Spleen (tissue), 11 donors: Measurements from ENCODE around the gene TBC1D22B. TPM values are rescaled to one million over a fixed set of nuclear protein-coding genes. Genes with fewer than 3 reads are reported as not detected.

Experiments used
- DNase-seq: peaks from one replicate; pipeline ENCODE4 v3.0.0-alpha.2; 2020
- H3K27ac ChIP-seq, 8 donors: fragments of 200-600 bp; sonication (generic) in 7 of 8; 1 replicate in 4 of 8; 2 replicates in 4 of 8; pipeline versions ENCODE4 v1.5.0 to v1.8.0; 2016 to 2021; ENCODE audit warnings: inconsistent platforms in 4 of 8, mild to moderate bottlenecking in 4 of 8, moderate library complexity in 1 of 8
- H3K27me3 ChIP-seq, 7 donors: fragments of 200-600 bp; sonication (generic) in 6 of 7; replicated peaks in 1 of 7; 1 replicate in 4 of 7; 2 replicates in 3 of 7; pipeline versions ENCODE4 v1.5.0 to v1.8.0; 2016 to 2021; ENCODE audit warnings: inconsistent platforms in 3 of 7, mild to moderate bottlenecking in 1 of 7
- H3K36me3 ChIP-seq, 6 donors: fragments of 200-600 bp; sonication (generic) in 5 of 6; 1 replicate in 4 of 6; 2 replicates in 2 of 6; pipeline versions ENCODE4 v1.5.0 to v1.8.0; 2016 to 2021; ENCODE audit warnings: inconsistent platforms in 2 of 6
- H3K4me1 ChIP-seq, 6 donors: fragments of 200-600 bp; sonication (generic) in 5 of 6; 1 replicate in 3 of 6; 2 replicates in 3 of 6; pipeline versions ENCODE4 v1.5.0 to v1.8.0; 2016 to 2021; ENCODE audit warnings: inconsistent platforms in 3 of 6
- H3K4me3 ChIP-seq, 8 donors: fragments of 200-600 bp; sonication (generic) in 7 of 8; 1 replicate in 4 of 8; 2 replicates in 4 of 8; pipeline versions ENCODE4 v1.5.0 to v1.8.0; 2016 to 2021; ENCODE audit warnings: inconsistent platforms in 4 of 8, mild to moderate bottlenecking in 4 of 8, moderate library complexity in 2 of 8
- H3K9me3 ChIP-seq, 8 donors: fragments of 200-600 bp; sonication (generic) in 7 of 8; 1 replicate in 4 of 8; 2 replicates in 4 of 8; pipeline versions ENCODE4 v1.5.0 to v1.8.0; 2016 to 2021; ENCODE audit warnings: inconsistent platforms in 4 of 8
- CTCF ChIP-seq, 11 experiments: fragments of 200-600 bp in 7 of 11; fragments of 450-650 bp in 4 of 11; sonication (generic) in 4 of 11; IDR thresholded peaks in 8 of 11; conservative IDR thresholded peaks in 3 of 11; 1 replicate in 7 of 11; 2 replicates in 4 of 11; pipeline versions ENCODE4 v1.4.0 to v1.8.0; 2016 to 2021; ENCODE audit warnings: antibody characterized with exemption in 11 of 11, inconsistent platforms in 4 of 11, mild to moderate bottlenecking in 1 of 11
- POLR2A ChIP-seq, 3 donors: fragments of 450-650 bp; IDR thresholded peaks; one replicate each; pipeline ENCODE4 v1.5.1; 2017; ENCODE audit warnings: antibody characterized with exemption in 3 of 3, mild to moderate bottlenecking in 1 of 3
- POLR2AphosphoS5 ChIP-seq, 3 donors: sonication (generic); formaldehyde crosslinking; IDR thresholded peaks; one replicate each; pipeline ENCODE4 v1.5.1; 2017; ENCODE audit warnings: antibody characterized with exemption in 3 of 3
- WGBS, 5 donors: extraction: QIAGEN DNeasy Blood & Tissue Kit in 3 of 5; methylation state at CpG; one replicate each; pipeline versions ENCODE4 v1.1.5 to v1.1.7; 2013 to 2018; 5-methylcytosine and 5-hydroxymethylcytosine counted together
- intact Hi-C: fragments of 100-400 bp; cut with DNase I; formaldehyde crosslinking; loops from one replicate; pipeline ENCODE4 v1.15.0; 2023; ENCODE audit warnings: low total_unique reads
- polyA plus RNA-seq, 3 donors: library from polyadenylated mRNA; stranded (reverse); fragments of 200-250 nt; gene quantifications; one replicate each; pipeline ENCODE4 v1.2.1, GENCODE V29; 2013
- total RNA-seq, 7 donors: library from RNA; depleted of rRNA in 3 of 7; stranded (reverse); fragments of >200 nt in 3 of 7; fragmentation: NEBNext Ultra II Directional in 4 of 7; extraction: Animal tissue kit (Norgen Biotek cat#: 25700) in 4 of 7; gene quantifications; one replicate each; pipeline versions ENCODE4 v1.1.0 to v1.2.1, GENCODE V29; 2016 to 2021
- donor health status: healthy with polysubstance abuse.
- donor health status: DM: no; HTN: no; CAD: no; lungs with moderate emphysema.
- donor health status: DM: no; HTN: no; CAD: no.
- donor health status: Bipolar disorder and iron deficiency.
- donor health status: healthy.
- donor health status: DM: no; HTN: no; CAD: no.
- donor health status: DM: yes; HTN: yes; CAD: no.

Gene TBC1D22B
- total and polyA plus RNA-seq, 10 donors = 4.2 to 12.7 (median 9.4) TPM

DNA sequence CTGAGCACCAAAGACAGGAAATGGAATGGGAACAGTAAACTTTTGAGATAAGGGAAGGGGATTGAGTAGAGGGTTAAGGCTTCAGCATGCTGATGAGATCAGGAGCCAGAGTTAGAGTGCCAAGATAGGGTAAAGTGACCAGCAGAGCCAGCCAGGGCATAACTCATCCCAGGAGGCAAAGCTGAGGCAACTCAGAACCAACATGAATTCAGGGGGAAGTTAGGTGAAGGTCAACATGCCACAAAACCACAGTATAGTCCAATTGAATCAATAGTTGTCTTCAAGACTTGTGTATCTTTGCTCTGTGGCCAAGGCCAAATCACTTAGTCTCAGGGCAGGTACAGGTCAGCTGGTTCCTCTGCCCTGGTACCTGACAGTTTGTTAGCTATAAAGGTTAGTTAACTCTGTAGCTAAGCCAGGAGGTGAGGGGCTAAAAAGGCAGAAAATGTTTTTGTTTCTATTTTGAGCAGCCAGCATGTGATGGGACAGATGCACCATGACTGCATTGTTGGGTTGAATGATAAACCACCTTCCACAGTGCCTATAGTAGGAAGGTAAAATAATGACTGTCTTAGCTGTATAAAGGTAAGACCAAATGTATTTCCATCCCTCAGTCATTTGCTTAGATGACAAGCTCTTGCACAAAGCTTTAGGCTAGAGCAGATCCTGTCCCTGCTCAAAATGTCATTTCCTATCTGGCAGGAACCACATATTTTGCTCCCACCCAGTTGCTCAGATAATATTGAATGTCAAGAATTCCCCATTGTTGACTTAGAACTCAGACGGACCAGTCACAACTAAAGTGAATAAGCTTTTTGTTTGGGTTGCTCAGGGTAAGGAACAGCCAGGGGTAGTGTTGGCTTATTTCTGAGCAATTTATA is 112.0 kb downstream of the TBC1D22B start:
- TF ChIP-seq CTCF (IDR thresholded peaks at IDR 0.05 in 8 of 11, conservative IDR thresholded peaks at IDR 0.05 in 3 of 11) (no peak), POLR2AphosphoS5 (IDR thresholded peaks at IDR 0.05) (no peak), POLR2A (IDR thresholded peaks at IDR 0.05) (no peak)
- H3K27ac ChIP-seq = peak overlapping the region in 1 of 8 donors; percentile 7
- intact Hi-C loops = no loop called here
- 53 to 80% (median 66%) methylated on average over 1 of the region's 1 CpG for WGBS, 5 donors
- no peak overlapping the region for H3K4me3 ChIP-seq
- H3K27me3 ChIP-seq = no peaks in the 10 kb centered on the region
- no peaks in the 10 kb centered on the region for H3K9me3 ChIP-seq
- H3K36me3 ChIP-seq = peaks cover 0 to 89% (median 24%) of the 10 kb centered on the region in 6 donors
- DNase-seq = no peak
- peaks cover 0 to 20% (median 7%) of the 10 kb centered on the region in 6 donors for H3K4me1 ChIP-seq

- WGBS, 5 donors = 87 to 99% (median 95%) methylated on average over 4 of the region's 4 CpGs
- intact Hi-C loops = no loop called here
- Histone ChIP-seq H3K27ac (no peak overlapping the region), H3K4me1 (peaks cover 0 to 35% (median 13%) of the 10 kb centered on the region in 6 donors), H3K9me3 (no peaks in the 10 kb centered on the region), H3K36me3 (peaks cover 0 to 94% (median 22%) of the 10 kb centered on the region in 6 donors), H3K4me3 (no peak overlapping the region), H3K27me3 (no peaks in the 10 kb centered on the region)
- DNase-seq = no peak
- TF ChIP-seq POLR2A (IDR thresholded peaks at IDR 0.05) (no peak), POLR2AphosphoS5 (IDR thresholded peaks at IDR 0.05) (no peak), CTCF (IDR thresholded peaks at IDR 0.05 in 8 of 11, conservative IDR thresholded peaks at IDR 0.05 in 3 of 11) (no peak)
These were observed 113.8 kb downstream of the TBC1D22B start for GRCh38 chr6:37371154-37372083.

DNA sequence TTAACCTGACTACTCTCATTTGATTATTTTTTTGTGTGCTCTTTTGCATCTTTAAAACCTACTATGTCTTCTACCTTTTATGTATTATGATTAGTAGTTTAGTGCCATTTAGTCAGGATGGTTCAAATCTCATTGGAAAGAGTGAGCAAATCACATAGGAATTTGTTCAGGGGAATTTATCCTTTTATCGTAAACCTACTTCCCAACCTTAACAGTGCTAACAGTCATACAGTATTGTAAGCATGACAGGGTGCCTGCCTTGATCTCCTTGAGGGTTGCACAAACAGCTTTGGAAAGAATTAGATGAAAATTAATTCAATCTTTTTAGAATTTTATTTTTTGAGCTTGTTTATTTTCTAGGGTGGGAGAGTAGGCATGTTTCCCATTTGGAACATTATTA is 114.5 kb downstream of the TBC1D22B start:
- no peak overlapping the region for H3K27ac ChIP-seq
- H3K4me3 ChIP-seq = no peak overlapping the region
- intact Hi-C loops = no loop called here
- TF ChIP-seq CTCF (IDR thresholded peaks at IDR 0.05 in 8 of 11, conservative IDR thresholded peaks at IDR 0.05 in 3 of 11) (no peak), POLR2AphosphoS5 (IDR thresholded peaks at IDR 0.05) (no peak), POLR2A (IDR thresholded peaks at IDR 0.05) (no peak)
- DNase-seq = no peak
- no peaks in the 10 kb centered on the region for H3K9me3 ChIP-seq
- H3K36me3 ChIP-seq = peaks cover 0 to 96% (median 22%) of the 10 kb centered on the region in 6 donors
- WGBS, 5 donors = 97 to 100% (median 100%) methylated on average over 1 of the region's 1 CpG
- peaks cover 0 to 36% (median 13%) of the 10 kb centered on the region in 6 donors for H3K4me1 ChIP-seq
- H3K27me3 ChIP-seq = no peaks in the 10 kb centered on the region
